ENCODE measurements around the gene FETUB.
"Not testable (repeated sequence)": the region's sequence is repeated elsewhere in the genome, so short reads cannot be mapped to it uniquely, and the experiment has no call there.

The FETUB gene

DNA sequence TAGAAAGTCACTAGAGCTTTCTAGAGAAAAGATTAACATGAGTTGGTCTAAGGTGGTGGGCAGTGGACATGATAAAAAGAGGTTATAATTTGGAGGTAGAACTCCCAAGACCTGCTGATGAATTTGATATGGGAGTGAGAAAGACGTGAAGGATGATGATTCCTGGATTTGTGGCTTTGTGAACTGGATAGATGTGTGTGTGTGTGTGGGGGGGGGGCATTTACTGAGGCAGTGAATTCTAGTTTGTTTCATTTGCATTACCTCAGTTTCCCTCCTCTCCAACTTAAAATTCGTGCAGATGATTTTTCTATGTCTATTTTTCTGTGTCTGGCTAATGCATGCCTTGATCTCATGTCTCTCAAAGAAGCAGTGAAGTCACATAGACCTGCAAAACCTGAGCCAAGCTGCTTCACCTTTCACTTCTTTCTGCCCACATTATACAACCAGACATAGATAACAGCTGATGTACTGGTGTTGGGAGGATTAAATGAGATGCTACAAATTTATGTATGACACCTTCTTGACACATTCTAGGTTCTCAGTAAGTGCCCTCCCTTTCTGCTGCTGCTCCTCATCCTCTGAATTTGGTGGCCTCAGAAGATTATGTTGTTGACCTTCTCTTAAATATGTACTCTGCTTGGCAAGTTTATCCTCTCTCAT is 17.4 kb upstream of the FETUB start:
- WGBS (ENCODE audit: insufficient coverage, insufficient read length) = no CpG with 5 or more reads among the region's 2 CpGs
- no peak for DNase-seq (ENCODE audit: low read depth, low spot score)

DNA sequence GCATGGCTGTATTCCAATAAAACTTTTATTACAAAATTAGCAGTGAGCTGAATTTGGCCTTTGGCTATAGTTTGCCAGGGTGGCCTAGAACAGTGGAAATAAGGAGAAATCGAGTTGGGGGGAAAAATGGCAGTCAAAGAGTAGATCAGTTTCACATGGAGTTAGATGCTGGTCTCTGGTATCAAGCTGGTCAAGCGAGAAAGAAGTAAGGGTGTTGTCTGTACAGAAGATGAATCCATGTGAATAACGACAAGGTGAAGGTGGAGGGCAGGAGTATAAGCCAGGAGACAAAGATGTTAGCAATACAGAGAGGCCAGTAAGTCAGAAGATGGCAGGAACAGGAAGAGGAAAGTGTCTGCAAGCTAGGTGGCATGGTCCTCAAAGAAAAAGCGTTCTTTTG is 15.6 kb upstream of the FETUB start:
- WGBS (ENCODE audit: insufficient coverage, insufficient read length) = no CpG with 5 or more reads among the region's 4 CpGs
- H3K4me3 ChIP-seq (ENCODE audit: low read length) = no peak overlapping the region
- no peaks in the 10 kb centered on the region for H3K9me3 ChIP-seq (ENCODE audit: control insufficient read depth, insufficient read depth, low read length)
- H3K27ac ChIP-seq (ENCODE audit: low read length) = no peak overlapping the region
- no peaks in the 10 kb centered on the region for H3K27me3 ChIP-seq (ENCODE audit: control insufficient read depth, insufficient read depth, low read length)
- no peaks in the 10 kb centered on the region for H3K4me1 ChIP-seq (ENCODE audit: control insufficient read depth, insufficient read depth, low read length)
- DNase-seq (ENCODE audit: low read depth, low spot score) = no peak
- no peaks in the 10 kb centered on the region for H3K36me3 ChIP-seq (ENCODE audit: control insufficient read depth, insufficient read depth, low read length)

More for the DNA sequence above, 17.4 kb upstream of the FETUB start:
- no peaks in the 10 kb centered on the region for H3K4me1 ChIP-seq (ENCODE audit: control insufficient read depth, insufficient read depth, low read length)
- H3K36me3 ChIP-seq (ENCODE audit: control insufficient read depth, insufficient read depth, low read length) = no peaks in the 10 kb centered on the region
- H3K9me3 ChIP-seq (ENCODE audit: control insufficient read depth, insufficient read depth, low read length) = no peaks in the 10 kb centered on the region
- H3K4me3 ChIP-seq (ENCODE audit: low read length) = no peak overlapping the region
- H3K27ac ChIP-seq (ENCODE audit: low read length) = no peak overlapping the region
- H3K27me3 ChIP-seq (ENCODE audit: control insufficient read depth, insufficient read depth, low read length) = no peaks in the 10 kb centered on the region

DNA sequence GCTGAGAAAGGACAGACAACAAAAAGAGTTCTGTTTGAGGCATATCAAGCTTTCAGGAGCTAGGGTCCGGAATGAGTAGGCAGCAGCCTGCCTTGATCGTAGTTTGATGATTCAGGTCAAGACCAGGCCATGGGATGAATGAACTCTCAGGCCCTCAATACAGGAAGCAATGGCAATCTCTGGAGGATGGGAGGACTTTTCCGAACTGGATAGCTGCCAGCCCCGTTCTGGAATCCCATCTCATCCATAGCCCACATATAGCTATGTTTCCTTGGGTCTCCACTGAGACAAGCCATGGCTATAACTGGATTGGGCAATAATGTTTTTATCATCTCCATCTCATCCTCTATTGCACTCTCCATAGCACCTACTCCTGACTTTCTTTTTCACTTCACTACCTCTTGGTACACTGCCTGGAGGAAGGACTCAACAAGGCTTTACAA is 14.6 kb upstream of the FETUB start:
- Histone ChIP-seq H3K27ac (ENCODE audit: low read length) (no peak overlapping the region), H3K36me3 (ENCODE audit: control insufficient read depth, insufficient read depth, low read length) (no peaks in the 10 kb centered on the region), H3K4me3 (ENCODE audit: low read length) (no peak overlapping the region), H3K9me3 (ENCODE audit: control insufficient read depth, insufficient read depth, low read length) (no peaks in the 10 kb centered on the region), H3K27me3 (ENCODE audit: control insufficient read depth, insufficient read depth, low read length) (no peaks in the 10 kb centered on the region), H3K4me1 (ENCODE audit: control insufficient read depth, insufficient read depth, low read length) (no peaks in the 10 kb centered on the region)
- DNase-seq (ENCODE audit: low read depth, low spot score) = no peak
- no CpG with 5 or more reads among the region's 4 CpGs for WGBS (ENCODE audit: insufficient coverage, insufficient read length)

DNA sequence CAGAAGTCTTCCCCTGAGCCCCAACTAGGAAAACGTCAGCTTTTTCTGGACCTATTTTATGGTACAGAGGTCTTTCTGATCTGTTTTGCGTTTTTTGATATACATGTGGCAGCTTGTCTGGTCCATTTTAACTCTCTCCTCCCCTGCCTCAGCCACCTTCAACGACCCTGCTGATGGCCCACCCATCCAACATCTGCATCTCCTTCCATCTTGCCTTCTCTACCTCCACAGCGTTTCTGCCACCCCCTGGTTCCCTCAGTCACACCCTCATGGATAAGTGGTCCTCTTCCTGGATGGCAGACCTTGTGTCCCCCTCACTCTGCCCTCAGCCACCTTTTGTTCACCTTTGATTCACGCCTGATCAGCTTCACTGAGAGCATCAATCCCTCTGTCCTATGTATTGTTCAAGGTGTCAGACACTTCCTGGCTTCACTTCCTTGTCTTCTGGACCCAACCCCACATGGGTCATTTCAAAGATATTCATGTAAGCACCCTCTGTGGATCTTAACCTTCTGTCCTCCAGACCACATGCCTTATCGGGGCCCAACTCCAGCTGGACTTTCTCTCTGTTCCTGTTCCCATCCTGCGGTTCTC is 13.8 kb upstream of the FETUB start:
- no peaks in the 10 kb centered on the region for H3K4me1 ChIP-seq (ENCODE audit: control insufficient read depth, insufficient read depth, low read length)
- H3K9me3 ChIP-seq (ENCODE audit: control insufficient read depth, insufficient read depth, low read length) = no peaks in the 10 kb centered on the region
- no CpG with 5 or more reads among the region's 7 CpGs for WGBS (ENCODE audit: insufficient coverage, insufficient read length)
- no peak overlapping the region for H3K27ac ChIP-seq (ENCODE audit: low read length)
- no peak overlapping the region for H3K4me3 ChIP-seq (ENCODE audit: low read length)
- H3K36me3 ChIP-seq (ENCODE audit: control insufficient read depth, insufficient read depth, low read length) = no peaks in the 10 kb centered on the region
- DNase-seq (ENCODE audit: low read depth, low spot score) = no peak
- H3K27me3 ChIP-seq (ENCODE audit: control insufficient read depth, insufficient read depth, low read length) = no peaks in the 10 kb centered on the region

DNA sequence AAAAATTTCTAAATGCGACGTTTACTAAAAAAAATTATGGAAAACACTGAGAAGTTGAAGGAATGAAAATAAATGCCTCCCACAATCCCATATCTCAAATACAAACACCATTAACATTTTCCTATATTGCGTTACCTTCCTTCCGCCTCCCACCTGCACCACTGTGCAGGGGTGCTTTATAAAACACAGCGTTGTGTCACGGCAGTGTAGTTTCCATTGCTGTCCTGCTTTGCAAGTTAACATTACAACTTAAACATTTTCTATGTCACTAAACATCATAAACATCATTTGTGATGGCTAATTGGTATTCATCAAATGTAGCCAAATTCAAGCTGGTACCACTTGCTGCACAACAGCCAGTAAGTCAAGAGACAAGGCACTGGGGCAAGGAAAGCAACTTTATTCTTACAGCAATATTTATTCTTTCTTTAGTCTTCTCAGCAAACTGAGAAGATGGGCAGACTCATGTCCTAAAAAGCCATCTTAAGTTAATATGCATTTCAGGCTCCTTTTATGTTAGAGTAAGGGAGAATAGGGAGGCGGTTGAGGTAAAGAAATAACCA is 12.3 kb upstream of the FETUB start:
- Histone ChIP-seq H3K9me3 (ENCODE audit: control insufficient read depth, insufficient read depth, low read length) (no peaks in the 10 kb centered on the region), H3K4me3 (ENCODE audit: low read length) (no peak overlapping the region), H3K36me3 (ENCODE audit: control insufficient read depth, insufficient read depth, low read length) (no peaks in the 10 kb centered on the region), H3K27ac (ENCODE audit: low read length) (no peak overlapping the region), H3K27me3 (ENCODE audit: control insufficient read depth, insufficient read depth, low read length) (no peaks in the 10 kb centered on the region), H3K4me1 (ENCODE audit: control insufficient read depth, insufficient read depth, low read length) (no peaks in the 10 kb centered on the region)
- DNase-seq (ENCODE audit: low read depth, low spot score) = no peak
- 100% methylated on average over 2 of the region's 7 CpGs for WGBS (ENCODE audit: insufficient coverage, insufficient read length)

DNA sequence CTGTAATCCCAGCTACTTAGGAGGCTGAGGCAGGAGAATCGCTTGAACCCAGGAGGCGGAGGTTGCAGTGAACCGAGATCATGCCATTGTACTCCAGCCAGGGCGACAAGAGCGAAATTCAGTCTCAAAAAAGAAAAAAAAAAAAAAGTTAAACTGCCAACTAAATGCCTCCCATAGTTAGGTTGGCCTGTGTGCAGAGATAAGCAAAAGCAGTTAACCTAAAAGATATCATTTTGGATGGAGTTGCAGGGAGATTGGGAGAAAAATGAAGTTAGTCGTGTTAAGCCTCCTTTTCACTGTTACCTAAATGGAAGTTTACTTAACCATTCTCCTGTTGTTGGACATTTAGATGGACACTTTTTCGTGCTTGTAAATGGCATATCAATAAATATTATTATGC is 11.4 kb upstream of the FETUB start:
- no peaks in the 10 kb centered on the region for H3K27me3 ChIP-seq (ENCODE audit: control insufficient read depth, insufficient read depth, low read length)
- H3K9me3 ChIP-seq (ENCODE audit: control insufficient read depth, insufficient read depth, low read length) = no peaks in the 10 kb centered on the region
- H3K4me3 ChIP-seq (ENCODE audit: low read length) = no peak overlapping the region
- no peak overlapping the region for H3K27ac ChIP-seq (ENCODE audit: low read length)
- no peaks in the 10 kb centered on the region for H3K4me1 ChIP-seq (ENCODE audit: control insufficient read depth, insufficient read depth, low read length)
- WGBS (ENCODE audit: insufficient coverage, insufficient read length) = no CpG with 5 or more reads among the region's 7 CpGs
- H3K36me3 ChIP-seq (ENCODE audit: control insufficient read depth, insufficient read depth, low read length) = no peaks in the 10 kb centered on the region
- no peak for DNase-seq (ENCODE audit: low read depth, low spot score)

DNA sequence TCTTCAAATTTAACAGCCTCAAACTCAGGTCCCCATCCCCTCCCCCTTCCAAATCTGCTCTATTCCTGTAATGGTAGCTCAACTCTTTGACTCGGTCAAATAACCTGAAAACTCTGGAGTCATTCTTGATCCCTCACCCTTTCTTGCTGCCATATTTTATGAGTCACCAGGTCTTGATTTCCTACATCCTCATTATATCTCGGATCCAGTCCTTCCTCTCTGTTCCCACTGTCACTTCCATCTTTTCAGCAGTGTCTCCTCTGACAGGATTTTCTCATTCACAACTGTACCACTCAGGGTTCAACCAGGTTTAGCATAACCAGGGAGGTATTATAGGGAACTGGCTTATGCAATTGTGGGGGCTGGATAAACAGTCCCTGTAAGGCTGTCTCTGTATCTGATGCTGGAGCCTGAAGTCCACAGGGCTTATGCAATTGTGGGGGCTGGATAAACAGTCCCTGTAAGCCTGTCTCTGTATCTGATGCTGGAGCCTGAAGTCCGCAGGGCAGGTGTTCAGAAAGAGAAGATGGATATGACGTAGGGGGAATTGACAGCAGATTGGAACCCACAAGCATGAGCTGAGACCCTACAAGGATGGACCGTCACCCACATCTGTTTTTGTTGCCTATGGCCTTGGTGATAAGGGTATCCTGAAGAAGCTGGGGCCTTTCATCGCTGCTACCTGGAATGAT is 9.1 kb upstream of the FETUB start:
- Histone ChIP-seq H3K27me3 (ENCODE audit: control insufficient read depth, insufficient read depth, low read length) (no peaks in the 10 kb centered on the region), H3K36me3 (ENCODE audit: control insufficient read depth, insufficient read depth, low read length) (no peaks in the 10 kb centered on the region), H3K4me1 (ENCODE audit: control insufficient read depth, insufficient read depth, low read length) (no peaks in the 10 kb centered on the region), H3K27ac (ENCODE audit: low read length) (no peak overlapping the region), H3K4me3 (ENCODE audit: low read length) (no peak overlapping the region), H3K9me3 (ENCODE audit: control insufficient read depth, insufficient read depth, low read length) (no peaks in the 10 kb centered on the region)
- WGBS (ENCODE audit: insufficient coverage, insufficient read length) = no CpG with 5 or more reads among the region's 6 CpGs
- DNase-seq (ENCODE audit: low read depth, low spot score) = no peak

DNA sequence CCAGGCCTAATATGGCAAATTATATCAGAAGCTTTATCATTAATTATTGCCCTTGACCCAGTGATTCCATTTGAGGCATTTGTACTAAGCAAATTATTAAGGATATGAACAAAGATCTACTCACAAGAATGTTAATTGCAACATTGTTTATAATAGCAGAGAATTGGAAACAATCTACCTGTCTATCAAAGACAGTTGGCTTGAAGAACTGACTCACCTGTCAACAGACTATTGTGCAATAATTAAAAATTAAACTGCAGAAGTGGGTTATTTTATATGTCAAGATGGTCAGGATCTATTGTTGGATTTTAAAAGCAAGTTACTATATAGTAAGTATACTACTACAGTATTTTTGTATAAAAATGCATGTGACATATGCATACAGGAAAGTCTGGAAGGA is 6.7 kb upstream of the FETUB start:
- no peaks in the 10 kb centered on the region for H3K4me1 ChIP-seq (ENCODE audit: control insufficient read depth, insufficient read depth, low read length)
- no peak overlapping the region for H3K4me3 ChIP-seq (ENCODE audit: low read length)
- H3K27me3 ChIP-seq (ENCODE audit: control insufficient read depth, insufficient read depth, low read length) = no peaks in the 10 kb centered on the region
- no peak overlapping the region for H3K27ac ChIP-seq (ENCODE audit: low read length)
- no peaks in the 10 kb centered on the region for H3K9me3 ChIP-seq (ENCODE audit: control insufficient read depth, insufficient read depth, low read length)
- DNase-seq (ENCODE audit: low read depth, low spot score) = no peak
- H3K36me3 ChIP-seq (ENCODE audit: control insufficient read depth, insufficient read depth, low read length) = no peaks in the 10 kb centered on the region

DNA sequence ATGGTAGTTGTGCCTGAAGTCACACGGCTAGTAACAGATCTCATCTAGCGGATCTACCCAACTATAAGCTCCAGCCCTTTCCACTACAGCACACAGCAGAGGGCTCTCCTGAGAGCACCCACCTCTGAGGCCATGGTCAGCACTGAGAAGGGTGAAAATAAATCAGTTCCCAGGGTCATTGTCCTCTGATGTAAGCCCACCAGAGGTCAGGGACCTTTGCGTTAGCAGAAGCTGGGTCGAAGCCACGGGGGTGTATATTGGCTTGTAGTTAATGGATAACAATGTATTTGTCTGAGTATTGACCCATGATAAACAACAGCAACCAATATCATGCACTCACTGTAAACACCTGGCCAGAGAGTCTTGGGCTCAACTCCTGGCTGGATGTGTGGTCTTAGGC is 6.0 kb upstream of the FETUB start:
- DNase-seq (ENCODE audit: low read depth, low spot score); H3K4me3 ChIP-seq (ENCODE audit: low read length); H3K9me3 ChIP-seq (ENCODE audit: control insufficient read depth, insufficient read depth, low read length); H3K27me3 ChIP-seq (ENCODE audit: control insufficient read depth, insufficient read depth, low read length); H3K27ac ChIP-seq (ENCODE audit: low read length); H3K36me3 ChIP-seq (ENCODE audit: control insufficient read depth, insufficient read depth, low read length); H3K4me1 ChIP-seq (ENCODE audit: control insufficient read depth, insufficient read depth, low read length): not testable (repeated sequence)
- no CpG with 5 or more reads among the region's 5 CpGs for WGBS (ENCODE audit: insufficient coverage, insufficient read length)

DNA sequence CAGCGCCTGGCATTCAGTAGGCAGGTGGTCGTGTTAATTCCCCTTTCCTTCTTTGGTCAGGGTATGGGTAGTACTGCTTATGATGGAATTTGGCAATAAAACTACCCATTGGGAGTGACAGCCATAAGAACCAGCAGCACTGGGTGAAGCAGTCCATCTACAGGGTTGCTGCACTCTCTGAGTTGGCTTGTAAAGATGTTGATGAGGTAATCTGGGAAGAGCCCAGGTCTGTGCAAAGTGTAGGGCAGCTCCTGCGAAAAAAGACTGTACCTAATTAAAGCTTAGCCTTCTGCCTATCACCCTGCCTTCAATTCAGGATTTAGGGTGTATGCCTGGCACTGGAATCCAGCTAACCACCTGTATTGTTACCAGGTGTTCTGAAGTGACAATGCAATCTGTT is 4.7 kb upstream of the FETUB start:
- Histone ChIP-seq H3K4me1 (ENCODE audit: control insufficient read depth, insufficient read depth, low read length) (0 out of 2 replicates have a peak, but pooled peaks cover 2% of the 10 kb centered on the region), H3K36me3 (ENCODE audit: control insufficient read depth, insufficient read depth, low read length) (no peaks in the 10 kb centered on the region), H3K9me3 (ENCODE audit: control insufficient read depth, insufficient read depth, low read length) (no peaks in the 10 kb centered on the region), H3K27ac (ENCODE audit: low read length) (no peak overlapping the region), H3K4me3 (ENCODE audit: low read length) (no peak overlapping the region), H3K27me3 (ENCODE audit: control insufficient read depth, insufficient read depth, low read length) (no peaks in the 10 kb centered on the region)
- WGBS (ENCODE audit: insufficient coverage, insufficient read length) = no CpG with 5 or more reads among the region's 3 CpGs
- no peak for DNase-seq (ENCODE audit: low read depth, low spot score)
